ENCODE results near the gene CALML3. TPM values are rescaled to one million over a fixed set of nuclear protein-coding genes. Genes with fewer than 3 reads are reported as not detected.

The CALML3 gene
- total and polyA plus RNA-seq, 2 of the 8 experiments (the other 6 are each of a cell fraction or from before 2014, with no cell fraction given), result not detected

DNA sequence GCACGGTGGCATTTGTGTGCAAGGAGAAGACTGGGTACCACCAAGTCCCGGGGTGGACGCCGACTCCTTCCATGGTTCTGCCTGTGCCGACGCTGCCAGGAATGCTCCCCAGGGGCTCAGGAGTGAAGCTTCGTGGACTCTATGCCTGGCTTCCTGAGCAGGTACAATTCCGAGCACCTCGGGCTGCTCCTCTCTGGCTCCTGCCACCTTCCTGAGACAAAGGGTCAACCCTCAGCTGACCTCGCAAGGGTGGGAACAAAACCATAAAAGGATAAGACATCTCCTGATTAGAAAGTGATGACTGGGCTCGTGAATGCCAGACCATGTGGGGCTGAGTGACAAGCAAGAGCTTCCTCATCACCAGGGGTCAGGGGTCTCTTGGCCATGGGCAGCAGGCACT is 31.8 kb downstream of the CALML3 start:
- Histone ChIP-seq H4K91ac (replicated peaks; ENCODE audit: insufficient read length, low read length) (no peak overlapping the region), H3K27ac (ENCODE audit: low read depth, low read length) (no peak overlapping the region), H2AK5ac (ENCODE audit: low read depth, low read length) (no peak overlapping the region), H2BK15ac (ENCODE audit: low read length) (no peak overlapping the region), H2BK120ac (replicated peaks; ENCODE audit: low read depth, low read length) (no peak overlapping the region), H3K4me1 (replicated peaks in 1 of 4; ENCODE audit: control insufficient read depth in 3 of 4, insufficient read depth in 4 of 4, low read length in 3 of 4) (peaks cover 0 to 4% (median 1%) of the 10 kb centered on the region in 4 experiments; a peak in 5 of 7 replicates), H3K14ac (ENCODE audit: insufficient read length) (no peak overlapping the region), H3K4me3 (ENCODE audit: extremely low read depth in 1 of 4, insufficient read depth in 2 of 4, low read depth in 3 of 4, low read length in 4 of 4) (no peak overlapping the region), H3K36me3 (ENCODE audit: control insufficient read depth in 2 of 4, insufficient read depth in 4 of 4, low read length in 3 of 4) (no peaks in the 10 kb centered on the region), H3K79me1 (ENCODE audit: low read depth, low read length) (no peaks in the 10 kb centered on the region), H3K56ac (replicated peaks; ENCODE audit: insufficient read length, low read depth, low read length) (no peak overlapping the region), H3K27me3 (replicated peaks in 1 of 4; ENCODE audit: control insufficient read depth in 3 of 4, extremely low read depth in 1 of 4, insufficient read depth in 3 of 4, low read length in 3 of 4) (no peaks in the 10 kb centered on the region), H2BK12ac (ENCODE audit: low read depth, low read length) (no peak overlapping the region), H3K9me3 (ENCODE audit: insufficient read depth in 2 of 2, low read depth in 1 of 2, low read length in 1 of 2) (no peaks in the 10 kb centered on the region), H3K9ac (replicated peaks in 1 of 4; ENCODE audit: extremely low read depth in 1 of 4, low read depth in 3 of 4, low read length in 3 of 4) (no peak overlapping the region), H4K5ac (ENCODE audit: insufficient read length, low read depth, low read length) (no peak overlapping the region), H3K4me2 (ENCODE audit: insufficient read depth in 1 of 2, low read depth in 2 of 2, low read length in 2 of 2) (no peak overlapping the region), H3K23ac (ENCODE audit: insufficient read length) (no peak overlapping the region), H3K79me2 (ENCODE audit: control insufficient read depth in 1 of 2, insufficient read depth in 2 of 2, low read length in 2 of 2) (no peaks in the 10 kb centered on the region), H2BK5ac (ENCODE audit: low read depth, low read length) (no peak overlapping the region), H3K18ac (ENCODE audit: extremely low read depth, low read length) (no peak overlapping the region), H4K8ac (ENCODE audit: extremely low read depth, insufficient read depth, low read length) (no peak overlapping the region), H2AFZ (ENCODE audit: low read length) (no peak overlapping the region), H2BK20ac (ENCODE audit: low read length) (no peak overlapping the region), H3K23me2 (ENCODE audit: low read depth, low read length) (no peaks in the 10 kb centered on the region; the same call in 1 of the 2 replicates), H4K20me1 (replicated peaks in 1 of 2; ENCODE audit: control insufficient read depth in 1 of 2, insufficient read depth in 2 of 2, low read length in 2 of 2) (no peaks in the 10 kb centered on the region), H3K4ac (replicated peaks; ENCODE audit: insufficient read length, low read depth, low read length) (no peak overlapping the region)
- no peak for TF ChIP-seq SIRT6 (IDR thresholded peaks at IDR 0.05; ENCODE audit: low read length)
- no peak for TF ChIP-seq USF2 (IDR thresholded peaks at IDR 0.05; ENCODE audit: low read length)
- no peak for TF ChIP-seq GTF2F1 (IDR thresholded peaks at IDR 0.05; ENCODE audit: borderline replicate concordance, low read depth, low read length)
- TF ChIP-seq SIX5 (IDR thresholded peaks at IDR 0.05; ENCODE audit: low read depth, low read length), result no peak
- TF ChIP-seq SAP30 (IDR thresholded peaks at IDR 0.05; ENCODE audit: insufficient read depth, insufficient replicate concordance, low read length), result no peak
- FAIRE-seq (no peak), DNase-seq (ENCODE audit: low read depth in 1 of 2, low spot score in 2 of 2) (no peak)
- 93% methylated on average over 11 of the region's 11 CpGs; no CpG with 5 or more reads in 1 of the 2 experiments for WGBS, 2 experiments (ENCODE audit: extremely low coverage in 1 of 2, insufficient coverage in 1 of 2, insufficient read length in 1 of 2, insufficient replicate concordance in 2 of 2, low coverage in 1 of 2, low lambda C conversion rate in 2 of 2, missing lambda C conversion rate in 1 of 2)
- ChIA-PET CTCF (ENCODE audit: partially characterized antibody) (interaction anchor here (1.0 to 3.0 kb wide), 4 partner anchors 8 to 19 kb away, joined by 3 to 9 read pairs (median 4); no protein-coding TSS in a partner anchor), POLR2A (ENCODE audit: partially characterized antibody) (interaction anchor here (0.8 to 0.9 kb wide), 2 partner anchors 95 to 110 kb away, joined by 3 read pairs; no protein-coding TSS in a partner anchor)

Measured in H1 (cell line).